Central memory CD8-positive, alpha-beta T cell (primary cell): ENCODE results near the gene ORM2.
"Not testable (repeated sequence)": the region's sequence is repeated elsewhere in the genome, so short reads cannot be mapped to it uniquely, and the experiment has no call there.

Experiments
- ATAC-seq: fragments of 150-1000 bp; cut with Tn5 transposase; replicated peaks from 2 replicates; pipeline ENCODE4 v1.10.0; 2022; ENCODE audit warnings: mild to moderate bottlenecking, moderate FRiP score, moderate number of reproducible peaks; ENCODE audit not compliant: poor library complexity, severe bottlenecking; ENCODE audit errors: extremely low read depth
- DNase-seq, 2 donors: peaks; one replicate each; pipeline ENCODE4 v3.0.0; 2021; ENCODE audit warnings: low spot score in 2 of 2
- H3K27ac Mint-ChIP-seq: one replicate; pipeline ENCODE4 v1.8.0; 2022; ENCODE audit warnings: low read depth, mild to moderate bottlenecking, moderate library complexity, mixed read lengths
- H3K27me3 Mint-ChIP-seq: one replicate; pipeline ENCODE4 v1.8.0; 2022; ENCODE audit warnings: mixed read lengths
- H3K36me3 Mint-ChIP-seq: one replicate; pipeline ENCODE4 v1.8.0; 2022; ENCODE audit warnings: mild to moderate bottlenecking, moderate library complexity, mixed read lengths; ENCODE audit not compliant: insufficient read depth
- H3K4me1 Mint-ChIP-seq: one replicate; pipeline ENCODE4 v1.8.0; 2022; ENCODE audit warnings: mixed read lengths
- H3K4me3 Mint-ChIP-seq: one replicate; pipeline ENCODE4 v1.8.0; 2022; ENCODE audit warnings: mild to moderate bottlenecking, moderate library complexity, mixed read lengths
- H3K9me3 Mint-ChIP-seq: one replicate; pipeline ENCODE4 v1.8.0; 2022; ENCODE audit warnings: mixed read lengths

The ORM2 gene

GRCh38 chr9:114322831-114323531 is 6.7 kb upstream of the ORM2 start, which contains the start of gene ORM1:
TSS of gene ORM1 (plus strand) at chr9:114323098. CDS start at chr9:114323134, 36 bp downstream.
- peaks cover 26% of the 10 kb centered on the region for H3K27me3 Mint-ChIP-seq
- H3K4me3 Mint-ChIP-seq, DNase-seq, H3K36me3 Mint-ChIP-seq, ATAC-seq, H3K9me3 Mint-ChIP-seq, H3K27ac Mint-ChIP-seq, H3K4me1 Mint-ChIP-seq: not testable (repeated sequence)

GRCh38 chr9:114323849-114324248 is 5.8 kb upstream of the ORM2 start:
- not testable (repeated sequence) for ATAC-seq, H3K4me3 Mint-ChIP-seq, H3K36me3 Mint-ChIP-seq, H3K27ac Mint-ChIP-seq, H3K4me1 Mint-ChIP-seq, DNase-seq, H3K9me3 Mint-ChIP-seq
- peaks cover 19% of the 10 kb centered on the region for H3K27me3 Mint-ChIP-seq

- no peak for DNase-seq
- Mint-ChIP-seq H3K4me1 (no peaks in the 10 kb centered on the region), H3K27ac (no peak overlapping the region), H3K27me3 (peaks cover 13% of the 10 kb centered on the region), H3K4me3 (no peak overlapping the region), H3K9me3 (no peaks in the 10 kb centered on the region), H3K36me3 (no peaks in the 10 kb centered on the region)
- no peak for ATAC-seq
Measured at GRCh38 chr9:114324492-114324891, 5.2 kb upstream of the ORM2 start.

GRCh38 chr9:114324965-114325364 is 4.7 kb upstream of the ORM2 start:
- not testable (repeated sequence) for H3K36me3 Mint-ChIP-seq

GRCh38 chr9:114325684-114326254 is 3.9 kb upstream of the ORM2 start:
- H3K27me3 Mint-ChIP-seq, DNase-seq, H3K4me1 Mint-ChIP-seq, H3K9me3 Mint-ChIP-seq, H3K27ac Mint-ChIP-seq, ATAC-seq, H3K4me3 Mint-ChIP-seq, H3K36me3 Mint-ChIP-seq: not testable (repeated sequence)

More at GRCh38 chr9:114324965-114325364, 4.7 kb upstream of the ORM2 start:
- H3K4me3 Mint-ChIP-seq, DNase-seq, H3K27me3 Mint-ChIP-seq, H3K4me1 Mint-ChIP-seq, H3K27ac Mint-ChIP-seq, ATAC-seq, H3K9me3 Mint-ChIP-seq: not testable (repeated sequence)

- Mint-ChIP-seq H3K9me3 (no peaks in the 10 kb centered on the region), H3K4me1 (peaks cover 21% of the 10 kb centered on the region), H3K36me3 (peaks cover 13% of the 10 kb centered on the region), H3K27ac (no peak overlapping the region), H3K27me3 (no peaks in the 10 kb centered on the region), H3K4me3 (no peak overlapping the region)
- ATAC-seq = no peak
- no peak for DNase-seq
Measured at GRCh38 chr9:114327749-114328148, 1.9 kb upstream of the ORM2 start.

GRCh38 chr9:114328357-114328820 is 1.3 kb upstream of the ORM2 start:
- ATAC-seq, H3K9me3 Mint-ChIP-seq, H3K27ac Mint-ChIP-seq, H3K4me3 Mint-ChIP-seq, DNase-seq, H3K27me3 Mint-ChIP-seq: not testable (repeated sequence)
- Mint-ChIP-seq H3K36me3 (peaks cover 13% of the 10 kb centered on the region), H3K4me1 (peaks cover 21% of the 10 kb centered on the region)

- not testable (repeated sequence) for DNase-seq, ATAC-seq, H3K27ac Mint-ChIP-seq, H3K4me3 Mint-ChIP-seq, H3K27me3 Mint-ChIP-seq, H3K9me3 Mint-ChIP-seq
- Mint-ChIP-seq H3K36me3 (peaks cover 15% of the 10 kb centered on the region), H3K4me1 (peaks cover 21% of the 10 kb centered on the region)
Measured at GRCh38 chr9:114328937-114329624, 588 bp upstream of the ORM2 start.

- Mint-ChIP-seq H3K4me1 (peaks cover 26% of the 10 kb centered on the region), H3K27ac (peak overlapping the region; percentile 65), H3K36me3 (peaks cover 27% of the 10 kb centered on the region), H3K9me3 (no peaks in the 10 kb centered on the region), H3K4me3 (no peak overlapping the region), H3K27me3 (no peaks in the 10 kb centered on the region)
- ATAC-seq (no peak), DNase-seq (no peak)
Measured at GRCh38 chr9:114330636-114331035, 967 bp downstream of the ORM2 start.

GRCh38 chr9:114331229-114332195 is 1.8 kb downstream of the ORM2 start:
- not testable (repeated sequence) for H3K9me3 Mint-ChIP-seq, DNase-seq, H3K27me3 Mint-ChIP-seq, H3K27ac Mint-ChIP-seq, H3K4me3 Mint-ChIP-seq
- Mint-ChIP-seq H3K4me1 (peaks cover 26% of the 10 kb centered on the region), H3K36me3 (peaks cover 36% of the 10 kb centered on the region)
- peak; percentile 51 for ATAC-seq

- H3K27me3 Mint-ChIP-seq, DNase-seq, H3K9me3 Mint-ChIP-seq: not testable (repeated sequence)
- peak; percentile 24 for ATAC-seq
- H3K4me3 Mint-ChIP-seq = peak overlapping the region; percentile 40
- peak overlapping the region; percentile 84 for H3K27ac Mint-ChIP-seq
- H3K36me3 Mint-ChIP-seq = peaks cover 45% of the 10 kb centered on the region
- peaks cover 26% of the 10 kb centered on the region for H3K4me1 Mint-ChIP-seq
Measured at GRCh38 chr9:114332474-114333040, 2.9 kb downstream of the ORM2 start.

GRCh38 chr9:114333718-114334117 is 4.0 kb downstream of the ORM2 start:
- peaks cover 53% of the 10 kb centered on the region for H3K36me3 Mint-ChIP-seq
- not testable (repeated sequence) for H3K27ac Mint-ChIP-seq, ATAC-seq

More at GRCh38 chr9:114333718-114334117, 4.0 kb downstream of the ORM2 start:
- not testable (repeated sequence) for H3K9me3 Mint-ChIP-seq, H3K4me3 Mint-ChIP-seq, DNase-seq, H3K27me3 Mint-ChIP-seq
- peaks cover 26% of the 10 kb centered on the region for H3K4me1 Mint-ChIP-seq
